ENCODE results near the gene FNDC3B. TPM values are rescaled to one million over a fixed set of nuclear protein-coding genes. Genes with fewer than 3 reads are reported as not detected.

Gene FNDC3B
- total RNA-seq, 1 donor from 2014 or later = 147 TPM

GRCh38 chr3:172268425-172268824 is 229.0 kb downstream of the FNDC3B start:
- no peak for DNase-seq

GRCh38 chr3:172268868-172269267 is 229.5 kb downstream of the FNDC3B start:
- no peak for DNase-seq

- no peak for DNase-seq
These were observed 231.3 kb downstream of the FNDC3B start for GRCh38 chr3:172270557-172271166.

- DNase-seq = no peak
These were observed 232.1 kb downstream of the FNDC3B start for GRCh38 chr3:172271386-172271976.

- peak; percentile 79 for DNase-seq
These were observed 233.3 kb downstream of the FNDC3B start for GRCh38 chr3:172272698-172273097.

- DNase-seq = no peak
These were observed 234.0 kb downstream of the FNDC3B start for GRCh38 chr3:172273378-172273777.

GRCh38 chr3:172274906-172275305 is 235.5 kb downstream of the FNDC3B start:
- no peak for DNase-seq

- DNase-seq = no peak
These were observed 236.2 kb downstream of the FNDC3B start for GRCh38 chr3:172275586-172275985.

GRCh38 chr3:172276103-172276502 is 236.7 kb downstream of the FNDC3B start:
- DNase-seq = no peak

- no peak for DNase-seq
These were observed 237.8 kb downstream of the FNDC3B start for GRCh38 chr3:172277151-172277652.

- DNase-seq = no peak
These were observed 239.8 kb downstream of the FNDC3B start for GRCh38 chr3:172279191-172279640.

GRCh38 chr3:172279974-172280373 is 240.6 kb downstream of the FNDC3B start:
- DNase-seq = no peak

- DNase-seq = peak; percentile 79
These were observed 241.2 kb downstream of the FNDC3B start for GRCh38 chr3:172280406-172281051.

- DNase-seq = no peak
These were observed 242.5 kb downstream of the FNDC3B start for GRCh38 chr3:172281884-172282283.

GRCh38 chr3:172282850-172283249 is 243.5 kb downstream of the FNDC3B start:
- no peak for DNase-seq

- no peak for DNase-seq
These were observed 244.5 kb downstream of the FNDC3B start for GRCh38 chr3:172283841-172284357.

GRCh38 chr3:172285844-172286243 is 246.5 kb downstream of the FNDC3B start:
- no peak for DNase-seq

GRCh38 chr3:172286548-172287148 is 247.3 kb downstream of the FNDC3B start:
- no peak for DNase-seq

- no peak for DNase-seq
These were observed 248.6 kb downstream of the FNDC3B start for GRCh38 chr3:172287937-172288477.

GRCh38 chr3:172288651-172289050 is 249.3 kb downstream of the FNDC3B start:
- DNase-seq = no peak

- no peak for DNase-seq
These were observed 250.2 kb downstream of the FNDC3B start for GRCh38 chr3:172289583-172289982.

GRCh38 chr3:172290457-172290856 is 251.1 kb downstream of the FNDC3B start:
- no peak for DNase-seq

- no peak for DNase-seq
These were observed 252.3 kb downstream of the FNDC3B start for GRCh38 chr3:172291650-172292049.
